ENCODE measurements around the gene MDGA2.
A peak's percentile ranks its signal among the peaks of the same experiment; 100 is the strongest.
"Not testable (repeated sequence)": the region's sequence is repeated elsewhere in the genome, so short reads cannot be mapped to it uniquely, and the experiment has no call there.

Gene MDGA2

DNA sequence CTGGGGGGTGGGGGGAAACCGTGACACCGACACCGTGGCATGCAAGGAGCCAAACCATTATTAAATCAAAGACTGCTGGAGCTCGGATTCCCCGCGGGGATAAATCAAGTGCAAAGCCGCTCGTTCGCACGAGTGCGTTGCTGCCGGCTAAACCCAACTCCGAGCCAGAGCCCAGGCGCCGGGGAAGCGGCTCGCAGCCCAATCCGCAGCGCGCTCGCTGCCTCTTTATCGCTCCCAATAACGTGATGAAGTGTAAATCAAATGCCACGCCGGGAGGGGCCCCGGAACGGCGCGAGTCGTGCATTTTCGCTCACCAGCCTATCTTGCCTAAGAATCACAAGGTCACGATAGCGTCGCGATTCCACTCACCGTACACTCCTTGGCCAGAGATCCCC, 1.3 kb downstream of the MDGA2 start:
- peaks cover 12% of the 10 kb centered on the region for H3K4me1 ChIP-seq (ENCODE audit: control insufficient read depth, insufficient read depth, low read length)
- peak overlapping the region; percentile 65 for H3K4me3 ChIP-seq (ENCODE audit: low read length)
- no peak for DNase-seq (ENCODE audit: low read depth)
- H3K27me3 ChIP-seq (replicated peaks; ENCODE audit: control insufficient read depth, insufficient read depth, low read length) = peaks cover 37% of the 10 kb centered on the region
- no peak overlapping the region for H3K9ac ChIP-seq (ENCODE audit: low read length)
- no peaks in the 10 kb centered on the region for H3K9me3 ChIP-seq (ENCODE audit: control insufficient read depth, low read length)
- no peaks in the 10 kb centered on the region for H3K36me3 ChIP-seq (ENCODE audit: control insufficient read depth, insufficient read depth, low read length, severe bottlenecking)

DNA sequence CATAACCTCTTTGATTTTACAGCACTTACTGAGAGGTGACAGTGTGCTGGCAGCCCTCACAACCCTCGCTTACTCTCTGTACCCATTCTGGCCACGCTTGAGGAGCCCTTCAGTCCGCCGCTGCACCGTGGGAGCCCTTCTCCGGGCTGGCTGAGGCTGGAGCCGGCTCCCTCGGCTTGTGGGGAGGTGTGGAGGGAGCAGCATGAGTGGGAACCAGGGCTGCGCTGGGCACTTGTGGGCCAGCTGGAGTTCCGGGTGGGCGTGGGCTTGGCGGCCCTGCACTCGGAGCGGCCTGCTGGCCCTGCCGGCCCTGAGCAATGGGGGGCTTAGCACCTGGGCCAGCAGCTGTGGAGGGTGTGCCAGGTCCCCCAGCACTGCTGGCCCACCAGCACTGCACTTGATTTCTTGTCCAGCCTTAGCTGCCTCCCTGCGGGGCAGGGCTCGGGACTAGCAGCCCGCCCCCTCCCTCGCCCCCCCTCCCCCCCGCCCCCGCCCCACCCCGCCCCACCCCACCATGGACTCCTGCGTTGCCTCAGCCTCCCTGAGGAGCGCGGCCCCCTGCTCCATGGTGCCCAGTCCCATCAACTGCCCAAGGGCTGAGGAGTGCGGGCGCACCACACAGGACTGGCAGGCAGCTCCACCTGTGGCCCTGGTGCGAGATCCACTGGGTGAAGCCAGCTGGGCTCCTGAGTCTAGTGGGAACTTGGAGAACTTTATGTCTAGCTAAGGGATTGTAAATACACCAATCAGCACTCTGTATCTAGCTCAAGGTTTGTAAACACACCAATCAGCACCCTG, 9.9 kb downstream of the MDGA2 start:
- H3K4me1 ChIP-seq (ENCODE audit: control insufficient read depth, insufficient read depth, low read length) = no peaks in the 10 kb centered on the region
- no peaks in the 10 kb centered on the region for H3K36me3 ChIP-seq (ENCODE audit: control insufficient read depth, insufficient read depth, low read length, severe bottlenecking)
- no peak overlapping the region for H3K4me3 ChIP-seq (ENCODE audit: low read length)
- no peaks in the 10 kb centered on the region for H3K9me3 ChIP-seq (ENCODE audit: control insufficient read depth, low read length)
- H3K9ac ChIP-seq (ENCODE audit: low read length) = no peak overlapping the region
- H3K27me3 ChIP-seq (replicated peaks; ENCODE audit: control insufficient read depth, insufficient read depth, low read length) = no peaks in the 10 kb centered on the region
- no peak for DNase-seq (ENCODE audit: low read depth)

DNA sequence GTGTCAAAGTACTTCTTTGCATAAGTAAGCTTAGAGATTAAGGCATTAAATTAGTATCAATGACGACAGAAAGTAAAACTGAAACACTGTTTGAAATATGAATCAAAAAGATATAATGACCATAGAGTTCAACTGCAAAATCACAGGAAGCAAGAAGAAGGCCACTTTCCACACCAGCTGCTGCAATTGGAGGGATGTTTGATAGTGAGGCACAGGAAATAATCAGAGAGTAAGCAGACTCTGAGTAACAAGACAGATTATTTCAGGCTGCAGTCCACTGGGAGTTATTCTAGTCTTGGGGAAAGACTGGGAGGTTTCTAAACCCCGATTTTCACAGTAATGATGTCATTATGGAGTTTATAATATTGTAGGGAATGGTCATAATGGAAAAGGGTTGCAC, 12.9 kb downstream of the MDGA2 start:
- H3K4me3 ChIP-seq (ENCODE audit: low read length) = no peak overlapping the region
- no peak for DNase-seq (ENCODE audit: low read depth)
- H3K9me3 ChIP-seq (ENCODE audit: control insufficient read depth, low read length) = no peaks in the 10 kb centered on the region
- no peak overlapping the region for H3K9ac ChIP-seq (ENCODE audit: low read length)
- H3K36me3 ChIP-seq (ENCODE audit: control insufficient read depth, insufficient read depth, low read length, severe bottlenecking) = no peaks in the 10 kb centered on the region
- H3K27me3 ChIP-seq (replicated peaks; ENCODE audit: control insufficient read depth, insufficient read depth, low read length) = no peaks in the 10 kb centered on the region
- no peaks in the 10 kb centered on the region for H3K4me1 ChIP-seq (ENCODE audit: control insufficient read depth, insufficient read depth, low read length)

DNA sequence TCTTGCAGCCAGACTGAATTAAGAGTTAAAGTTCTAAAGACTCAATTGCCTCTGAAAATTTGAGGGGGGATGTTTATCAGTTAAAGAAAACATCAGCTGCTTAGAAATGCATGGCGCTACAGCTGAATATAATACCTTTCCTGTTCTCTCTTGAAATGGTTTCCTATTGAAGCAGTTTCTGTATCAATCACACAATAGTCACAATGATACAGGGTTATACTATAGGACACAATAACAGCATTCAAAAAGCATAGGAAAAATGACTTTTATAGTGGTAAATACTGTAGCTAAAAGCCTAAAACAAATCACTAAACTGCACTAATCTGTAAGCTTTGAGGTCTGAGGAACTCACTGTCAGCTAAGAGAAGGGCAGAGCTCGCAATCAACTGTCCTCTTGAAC, 15.2 kb downstream of the MDGA2 start:
- no peaks in the 10 kb centered on the region for H3K27me3 ChIP-seq (replicated peaks; ENCODE audit: control insufficient read depth, insufficient read depth, low read length)
- no peaks in the 10 kb centered on the region for H3K9me3 ChIP-seq (ENCODE audit: control insufficient read depth, low read length)
- no peaks in the 10 kb centered on the region for H3K4me1 ChIP-seq (ENCODE audit: control insufficient read depth, insufficient read depth, low read length)
- no peaks in the 10 kb centered on the region for H3K36me3 ChIP-seq (ENCODE audit: control insufficient read depth, insufficient read depth, low read length, severe bottlenecking)
- no peak for DNase-seq (ENCODE audit: low read depth)
- H3K4me3 ChIP-seq (ENCODE audit: low read length) = no peak overlapping the region
- H3K9ac ChIP-seq (ENCODE audit: low read length) = no peak overlapping the region

DNA sequence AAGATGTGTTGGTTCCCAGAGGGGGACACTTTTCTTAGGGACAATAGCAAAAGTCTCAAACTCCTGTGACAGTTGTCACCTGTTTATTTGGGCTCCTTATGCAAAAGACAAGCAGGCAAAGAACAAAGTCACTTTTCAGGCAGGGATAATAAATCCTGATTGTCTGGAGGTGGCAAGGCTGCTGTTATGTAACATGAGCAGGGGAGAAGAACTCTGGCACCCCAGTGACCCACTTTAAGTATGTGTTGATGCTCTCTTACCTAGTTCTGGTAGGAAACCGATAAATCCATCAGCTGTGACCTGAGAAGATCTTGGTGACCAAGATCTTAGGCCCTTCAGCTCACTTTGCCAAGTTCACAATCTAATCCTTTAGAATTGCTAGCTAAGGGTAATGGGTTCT, 17.4 kb downstream of the MDGA2 start:
- Histone ChIP-seq H3K9ac (ENCODE audit: low read length) (no peak overlapping the region), H3K36me3 (ENCODE audit: control insufficient read depth, insufficient read depth, low read length, severe bottlenecking) (no peaks in the 10 kb centered on the region), H3K9me3 (ENCODE audit: control insufficient read depth, low read length) (no peaks in the 10 kb centered on the region), H3K4me3 (ENCODE audit: low read length) (no peak overlapping the region), H3K27me3 (replicated peaks; ENCODE audit: control insufficient read depth, insufficient read depth, low read length) (no peaks in the 10 kb centered on the region), H3K4me1 (ENCODE audit: control insufficient read depth, insufficient read depth, low read length) (no peaks in the 10 kb centered on the region)
- no peak for DNase-seq (ENCODE audit: low read depth)

DNA sequence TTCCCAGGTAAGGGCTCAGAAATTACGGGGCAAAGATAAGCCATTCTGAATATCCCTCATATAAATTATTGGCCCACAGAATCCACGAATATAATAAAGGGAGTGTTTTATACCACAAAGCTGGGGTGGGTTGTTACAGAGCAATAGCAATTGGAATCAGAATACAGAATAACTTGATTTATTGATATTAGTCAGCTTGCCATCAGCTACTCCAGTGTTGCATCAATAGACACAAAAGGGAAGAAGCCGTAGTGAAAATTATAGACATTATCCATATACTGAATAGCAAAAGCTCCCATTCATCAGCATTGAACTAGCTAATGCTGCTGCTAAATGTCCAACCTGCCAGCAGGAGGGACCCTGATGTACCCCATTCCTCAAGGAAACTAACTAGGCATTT, 18.3 kb downstream of the MDGA2 start:
- DNase-seq (ENCODE audit: low read depth) = no peak
- H3K9me3 ChIP-seq (ENCODE audit: control insufficient read depth, low read length) = no peaks in the 10 kb centered on the region

DNA sequence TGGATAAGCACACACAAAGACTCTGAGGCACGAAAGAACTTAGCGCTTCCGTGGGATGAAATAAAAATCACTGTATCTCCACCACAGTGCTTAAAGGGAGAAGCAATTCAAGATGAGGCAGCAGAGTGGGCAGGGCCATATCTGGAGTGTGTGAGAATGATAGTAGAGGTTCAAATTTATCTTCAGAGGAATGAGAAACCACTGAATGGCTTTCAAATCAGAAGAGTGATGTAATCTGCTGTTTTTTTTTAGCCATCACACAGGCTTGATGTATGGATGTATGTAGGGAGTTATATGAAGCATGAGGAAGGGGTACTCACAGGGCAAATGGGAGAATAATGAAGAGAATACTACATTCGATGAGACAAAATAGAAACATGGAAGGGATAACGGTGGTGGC, 24.1 kb downstream of the MDGA2 start:
- Histone ChIP-seq H3K36me3 (ENCODE audit: control insufficient read depth, insufficient read depth, low read length, severe bottlenecking) (no peaks in the 10 kb centered on the region), H3K4me3 (ENCODE audit: low read length) (no peak overlapping the region), H3K9ac (ENCODE audit: low read length) (no peak overlapping the region), H3K27me3 (replicated peaks; ENCODE audit: control insufficient read depth, insufficient read depth, low read length) (no peaks in the 10 kb centered on the region), H3K4me1 (ENCODE audit: control insufficient read depth, insufficient read depth, low read length) (no peaks in the 10 kb centered on the region), H3K9me3 (ENCODE audit: control insufficient read depth, low read length) (no peaks in the 10 kb centered on the region)
- DNase-seq (ENCODE audit: low read depth) = no peak

More for the DNA sequence above, 18.3 kb downstream of the MDGA2 start:
- Histone ChIP-seq H3K36me3 (ENCODE audit: control insufficient read depth, insufficient read depth, low read length, severe bottlenecking) (no peaks in the 10 kb centered on the region), H3K4me1 (ENCODE audit: control insufficient read depth, insufficient read depth, low read length) (no peaks in the 10 kb centered on the region), H3K27me3 (replicated peaks; ENCODE audit: control insufficient read depth, insufficient read depth, low read length) (no peaks in the 10 kb centered on the region), H3K4me3 (ENCODE audit: low read length) (no peak overlapping the region), H3K9ac (ENCODE audit: low read length) (no peak overlapping the region)

DNA sequence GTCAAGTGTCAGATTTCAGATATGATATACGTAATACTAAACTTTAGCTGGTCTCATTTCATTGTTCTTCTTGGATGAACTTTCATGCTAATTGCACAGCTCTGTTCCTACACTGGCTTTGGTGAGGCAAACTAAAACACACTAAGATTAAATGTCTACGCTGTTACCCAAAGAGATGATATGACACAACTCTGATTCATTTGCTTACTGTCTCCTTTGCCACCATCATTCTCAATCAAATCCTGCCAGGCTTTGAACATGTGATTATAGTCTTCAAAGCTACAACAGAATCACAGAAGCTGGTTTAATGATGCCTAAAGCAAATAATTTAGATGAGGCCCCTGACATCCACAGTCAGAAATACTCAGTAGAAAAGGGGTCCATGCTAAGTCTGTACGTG, 37.7 kb downstream of the MDGA2 start:
- no peak overlapping the region for H3K9ac ChIP-seq (ENCODE audit: low read length)
- no peak overlapping the region for H3K4me3 ChIP-seq (ENCODE audit: low read length)
- H3K4me1 ChIP-seq (ENCODE audit: control insufficient read depth, insufficient read depth, low read length) = no peaks in the 10 kb centered on the region
- H3K9me3 ChIP-seq (ENCODE audit: control insufficient read depth, low read length) = no peaks in the 10 kb centered on the region
- no peaks in the 10 kb centered on the region for H3K36me3 ChIP-seq (ENCODE audit: control insufficient read depth, insufficient read depth, low read length, severe bottlenecking)
- H3K27me3 ChIP-seq (replicated peaks; ENCODE audit: control insufficient read depth, insufficient read depth, low read length) = no peaks in the 10 kb centered on the region
- DNase-seq (ENCODE audit: low read depth) = no peak

DNA sequence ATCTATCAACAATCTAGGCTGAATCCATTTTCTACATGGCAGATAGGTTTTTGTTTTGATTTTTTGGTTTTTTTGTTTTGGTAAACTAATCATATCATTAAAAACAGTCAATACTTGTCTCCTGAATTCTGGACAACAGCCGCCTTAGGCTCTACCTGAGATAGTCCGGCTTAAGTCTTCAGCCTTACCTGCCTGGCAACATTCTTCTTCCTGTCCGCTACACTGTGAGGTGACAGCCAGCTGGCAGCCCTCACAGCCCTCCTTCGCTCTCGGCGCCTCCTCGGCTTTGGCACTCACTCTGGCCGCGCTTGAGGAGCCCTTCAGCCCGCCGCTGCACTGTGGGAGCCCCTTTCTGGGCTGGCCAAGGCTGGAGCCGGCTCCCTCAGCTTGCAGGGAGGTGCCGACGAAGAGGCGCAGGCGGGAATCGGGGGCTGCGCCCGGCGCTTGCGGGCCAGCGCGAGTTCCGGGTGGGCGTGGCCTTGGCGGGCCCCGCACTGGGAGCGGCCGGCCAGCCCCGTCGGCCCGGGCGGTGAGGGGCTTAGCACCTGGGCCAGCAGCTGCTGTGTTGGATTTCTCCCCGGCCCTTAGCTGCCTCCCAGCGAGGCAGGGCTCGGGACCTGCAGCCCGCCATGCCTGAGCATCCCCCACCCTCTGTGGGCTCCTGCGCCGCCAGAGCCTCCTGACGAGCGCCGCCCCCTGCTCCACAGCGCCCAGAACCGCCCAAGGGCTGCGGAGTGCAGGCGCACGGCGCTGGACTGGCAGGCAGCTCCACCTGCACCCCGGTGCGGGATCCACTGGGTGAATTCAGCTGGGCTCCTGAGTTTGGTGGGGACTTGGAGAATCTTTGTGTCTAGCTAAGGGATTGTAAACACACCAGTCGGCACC, 49.0 kb downstream of the MDGA2 start:
- H3K36me3 ChIP-seq (ENCODE audit: control insufficient read depth, insufficient read depth, low read length, severe bottlenecking) = no peaks in the 10 kb centered on the region
- H3K4me1 ChIP-seq (ENCODE audit: control insufficient read depth, insufficient read depth, low read length) = no peaks in the 10 kb centered on the region
- H3K9me3 ChIP-seq (ENCODE audit: control insufficient read depth, low read length) = no peaks in the 10 kb centered on the region
- no peaks in the 10 kb centered on the region for H3K27me3 ChIP-seq (replicated peaks; ENCODE audit: control insufficient read depth, insufficient read depth, low read length)
- no peak overlapping the region for H3K9ac ChIP-seq (ENCODE audit: low read length)
- no peak overlapping the region for H3K4me3 ChIP-seq (ENCODE audit: low read length)
- DNase-seq (ENCODE audit: low read depth) = no peak

DNA sequence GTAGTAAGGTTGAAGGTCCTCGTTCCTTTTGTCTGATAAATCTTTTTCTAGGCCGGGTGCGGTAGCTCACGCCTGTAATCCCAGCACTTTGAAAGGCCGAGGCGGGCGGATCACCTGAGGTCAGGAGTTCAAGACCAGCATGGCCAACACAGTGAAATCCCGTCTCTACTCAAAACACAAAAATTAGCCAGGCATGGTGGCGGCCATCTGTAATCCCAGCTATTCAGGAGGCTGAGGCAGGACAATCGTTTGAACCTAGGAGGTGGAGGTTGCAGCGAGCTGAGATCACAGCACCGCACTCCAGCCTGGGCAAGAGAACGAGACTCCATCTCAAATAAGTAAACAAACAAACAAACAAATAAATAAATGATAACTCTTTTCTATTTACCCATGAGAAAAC, 51.3 kb downstream of the MDGA2 start:
- not testable (repeated sequence) for H3K27me3 ChIP-seq (replicated peaks; ENCODE audit: control insufficient read depth, insufficient read depth, low read length); DNase-seq (ENCODE audit: low read depth); H3K9me3 ChIP-seq (ENCODE audit: control insufficient read depth, low read length); H3K36me3 ChIP-seq (ENCODE audit: control insufficient read depth, insufficient read depth, low read length, severe bottlenecking); H3K9ac ChIP-seq (ENCODE audit: low read length); H3K4me3 ChIP-seq (ENCODE audit: low read length); H3K4me1 ChIP-seq (ENCODE audit: control insufficient read depth, insufficient read depth, low read length)

DNA sequence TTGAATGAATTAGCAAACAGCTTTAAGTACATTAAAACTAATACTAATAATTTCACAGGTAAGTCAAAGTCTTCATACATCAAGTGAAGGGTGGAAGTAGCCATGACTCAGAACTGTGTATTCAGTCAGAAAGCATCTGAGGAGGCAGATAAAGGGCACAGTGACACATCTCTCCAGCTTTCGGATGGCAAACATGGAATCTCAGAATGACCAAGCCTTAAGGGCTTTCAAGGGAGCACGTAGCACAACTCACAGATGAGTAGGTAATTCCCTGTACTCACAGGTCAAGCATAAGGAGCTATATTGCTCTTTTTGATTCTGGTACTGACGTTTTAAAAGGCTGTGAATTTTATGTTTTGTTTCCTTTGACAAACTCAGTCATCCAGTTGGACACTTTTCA, 56.0 kb downstream of the MDGA2 start:
- Histone ChIP-seq H3K4me3 (ENCODE audit: low read length) (no peak overlapping the region), H3K4me1 (ENCODE audit: control insufficient read depth, insufficient read depth, low read length) (no peaks in the 10 kb centered on the region), H3K9ac (ENCODE audit: low read length) (no peak overlapping the region), H3K27me3 (replicated peaks; ENCODE audit: control insufficient read depth, insufficient read depth, low read length) (no peaks in the 10 kb centered on the region), H3K9me3 (ENCODE audit: control insufficient read depth, low read length) (no peaks in the 10 kb centered on the region), H3K36me3 (ENCODE audit: control insufficient read depth, insufficient read depth, low read length, severe bottlenecking) (no peaks in the 10 kb centered on the region)
- no peak for DNase-seq (ENCODE audit: low read depth)
